CD4-positive, alpha-beta T cell treated with Interleukin-17A for 1 hour (primary cell): Measurements from ENCODE around the gene CAPN5.

Experiments used
- DNase-seq: peaks from one replicate; pipeline ENCODE4 v3.0.0-alpha.2; 2020

The CAPN5 gene

DNA sequence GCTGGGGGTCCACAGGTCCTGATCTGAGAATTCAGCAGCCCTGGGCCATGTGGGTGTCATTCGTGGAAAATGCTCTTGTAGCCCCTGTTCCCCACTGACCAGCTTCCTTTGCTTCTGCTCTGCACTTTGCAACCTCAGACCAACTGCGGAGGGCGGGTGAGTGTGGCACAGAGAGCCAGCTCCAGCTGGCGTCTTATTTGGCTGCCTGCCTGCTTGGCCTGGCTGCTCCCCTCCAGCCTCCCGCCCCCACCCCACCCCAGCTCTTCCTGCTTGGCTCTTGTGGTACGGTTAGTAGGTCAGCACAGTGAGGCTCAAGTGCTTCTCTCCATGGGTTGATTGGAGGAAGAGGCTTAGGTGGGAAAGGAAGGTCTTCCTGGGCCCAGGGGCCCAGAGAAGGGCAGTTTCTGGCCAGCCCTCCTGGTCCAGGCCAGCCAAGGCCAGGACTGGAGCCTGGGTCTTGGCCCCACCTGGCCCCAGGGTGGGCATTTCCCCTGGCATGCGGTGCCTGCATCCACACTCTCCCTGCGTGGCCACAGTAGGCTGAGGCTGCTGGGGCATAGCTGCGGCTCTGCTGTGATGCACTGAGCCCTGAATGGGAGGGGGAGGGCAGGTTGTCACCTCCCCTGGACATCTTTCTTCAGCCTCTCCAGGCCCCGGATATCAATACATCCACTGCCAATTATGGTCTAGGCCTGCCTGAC, 87.8 kb downstream of the CAPN5 start:
- DNase-seq: no peak

DNA sequence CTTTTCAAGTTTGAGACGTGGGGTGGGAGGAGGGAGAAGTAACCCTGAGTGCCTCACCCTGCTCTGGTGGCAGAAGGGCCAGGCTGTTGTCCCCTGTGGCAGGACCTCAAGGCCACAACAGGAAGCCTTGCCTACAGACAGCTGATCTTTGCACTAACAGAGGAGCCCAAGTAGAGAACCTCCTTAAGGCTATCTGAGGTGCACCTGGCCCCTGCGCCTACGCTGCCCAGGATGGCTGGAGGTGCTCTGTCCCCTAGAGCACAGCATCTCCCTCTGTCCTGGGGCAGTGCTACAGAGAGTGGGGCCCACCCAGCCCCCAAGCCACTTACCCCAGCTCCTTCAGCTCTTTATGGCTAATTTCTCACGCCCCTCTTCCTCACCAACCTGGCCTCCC, 88.3 kb downstream of the CAPN5 start:
- no peak for DNase-seq

DNA sequence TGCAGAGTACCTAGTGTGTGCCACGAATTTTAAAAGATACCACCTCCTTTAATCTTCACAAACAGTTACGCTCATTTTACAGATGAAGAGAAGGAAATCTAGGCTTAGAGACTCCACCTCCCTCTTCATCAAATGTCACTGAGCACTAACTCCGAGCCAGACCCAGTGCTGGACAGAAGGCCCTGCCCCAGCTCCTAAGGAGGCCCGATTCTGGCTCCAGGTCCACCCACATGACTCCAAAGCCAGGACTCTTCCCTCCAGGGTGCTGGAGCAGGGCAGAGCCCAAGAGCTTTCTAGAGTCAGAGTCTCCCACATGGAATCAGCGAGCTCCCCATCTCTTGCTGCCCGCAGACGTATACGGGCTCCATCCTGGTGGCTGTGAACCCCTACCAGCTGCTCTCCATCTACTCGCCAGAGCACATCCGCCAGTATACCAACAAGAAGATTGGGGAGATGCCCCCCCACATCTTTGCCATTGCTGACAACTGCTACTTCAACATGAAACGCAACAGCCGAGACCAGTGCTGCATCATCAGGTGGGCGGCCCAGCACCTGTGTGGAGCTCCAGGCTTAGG, 88.9 kb downstream of the CAPN5 start:
- no peak for DNase-seq

GRCh38 chr11:77156396-77157195, 89.8 kb downstream of the CAPN5 start:
- DNase-seq: no peak

DNA sequence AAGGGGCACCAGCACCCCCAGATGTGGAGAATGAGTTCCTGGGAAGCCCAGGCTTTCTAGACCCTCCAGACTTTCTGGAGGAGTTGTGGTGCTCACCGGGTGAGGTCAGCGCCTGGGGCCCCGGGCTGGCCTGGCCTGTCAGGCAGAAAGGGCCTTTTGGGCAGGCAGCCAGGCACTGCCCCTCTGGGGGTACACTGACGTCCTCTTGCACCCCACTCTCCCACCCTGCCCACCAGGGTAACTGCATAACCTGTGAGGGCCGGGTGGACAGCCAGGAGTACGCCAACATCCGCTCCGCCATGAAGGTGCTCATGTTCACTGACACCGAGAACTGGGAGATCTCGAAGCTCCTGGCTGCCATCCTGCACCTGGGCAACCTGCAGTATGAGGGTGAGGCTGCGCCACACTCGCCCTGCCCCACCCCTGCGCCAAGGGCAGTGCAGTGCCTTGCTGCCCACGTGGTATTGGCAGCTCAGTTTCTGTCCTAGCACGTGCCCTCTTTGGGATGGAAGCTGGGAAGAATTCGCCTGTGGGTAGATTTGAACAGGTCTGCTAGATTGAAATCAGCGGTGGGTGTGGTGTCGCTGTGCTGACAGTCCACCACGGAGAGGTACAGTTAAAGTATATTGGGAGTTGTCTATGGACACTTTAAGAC, 91.4 kb downstream of the CAPN5 start:
- DNase-seq: no peak

DNA sequence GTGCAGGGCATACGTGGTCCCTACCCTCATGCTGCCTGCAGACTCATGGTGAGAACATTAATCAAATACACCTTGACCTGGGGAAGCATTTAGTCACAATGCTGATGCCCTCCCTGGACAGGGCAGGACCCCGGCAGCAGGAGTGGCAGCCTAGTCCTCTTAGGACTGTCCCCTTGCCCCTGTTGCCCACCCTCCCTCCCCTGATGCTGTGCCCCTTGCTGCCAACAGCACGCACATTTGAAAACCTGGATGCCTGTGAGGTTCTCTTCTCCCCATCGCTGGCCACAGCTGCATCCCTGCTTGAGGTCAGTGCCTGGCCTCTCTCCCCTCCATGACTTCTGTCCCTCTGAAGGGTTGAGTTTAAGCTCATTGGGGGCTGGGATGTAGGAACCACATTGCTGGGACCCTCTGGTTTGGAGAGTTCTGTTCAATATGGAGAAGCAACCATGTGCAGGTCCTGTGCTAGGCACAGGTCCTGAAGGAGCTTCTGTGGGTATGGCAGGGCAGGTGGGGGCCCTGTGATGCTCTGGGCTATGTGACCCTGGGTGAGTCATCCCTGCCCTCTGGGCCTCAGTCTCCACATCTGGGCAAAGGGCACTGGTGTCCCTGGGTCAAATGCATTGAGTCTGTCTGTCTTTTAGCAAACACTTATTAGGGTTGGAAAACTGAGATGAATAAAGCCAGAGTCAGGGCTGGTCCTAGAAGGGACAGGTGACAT, 92.6 kb downstream of the CAPN5 start:
- DNase-seq: no peak

DNA sequence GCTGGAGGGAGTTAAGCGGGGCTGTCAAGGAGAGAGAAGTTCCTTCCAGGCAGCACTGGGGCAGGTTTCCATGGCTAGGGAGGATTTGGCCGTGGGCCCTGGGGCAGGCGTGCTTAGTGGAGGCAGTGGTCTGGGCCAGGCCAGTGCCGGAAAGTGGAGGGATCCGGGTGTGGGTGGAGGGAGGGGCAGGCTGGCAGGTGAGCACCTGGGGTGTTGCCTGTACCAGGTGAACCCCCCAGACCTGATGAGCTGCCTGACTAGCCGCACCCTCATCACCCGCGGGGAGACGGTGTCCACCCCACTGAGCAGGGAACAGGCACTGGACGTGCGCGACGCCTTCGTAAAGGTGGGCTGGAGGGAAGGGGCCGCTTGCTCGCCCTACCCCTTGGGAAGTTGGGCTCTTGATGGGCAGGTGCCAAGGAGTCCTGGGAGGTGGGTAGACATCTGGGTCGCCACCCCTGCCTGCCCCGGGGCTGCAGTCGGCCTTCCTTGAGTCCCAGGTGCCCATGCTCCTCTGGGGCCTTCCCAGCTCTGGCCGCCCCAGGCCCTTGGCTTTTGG, 93.2 kb downstream of the CAPN5 start:
- no peak for DNase-seq

DNA sequence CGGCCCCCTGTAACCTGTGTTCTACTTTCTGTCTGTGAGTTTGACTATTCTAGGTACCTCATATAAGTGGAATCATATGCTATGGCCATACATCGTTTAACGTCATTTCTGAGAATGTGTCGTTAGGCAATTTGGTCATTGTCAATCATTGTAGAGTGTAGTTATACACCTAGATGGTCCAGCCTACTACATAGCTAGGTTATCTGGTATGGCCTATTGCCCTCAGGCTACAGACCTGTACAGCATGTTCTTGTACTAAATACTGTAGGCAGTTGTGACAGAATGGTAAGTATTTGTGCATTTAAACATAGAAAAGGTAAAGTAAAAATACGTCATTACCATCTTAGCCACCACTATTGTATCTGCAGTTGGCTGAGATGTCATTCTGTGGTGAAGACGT, 96.5 kb downstream of the CAPN5 start:
- DNase-seq: no peak

GRCh38 chr11:77165066-77165465, 98.3 kb downstream of the CAPN5 start:
- DNase-seq: no peak

- no peak for DNase-seq
These were observed 99.2 kb downstream of the CAPN5 start for GRCh38 chr11:77166021-77166420.

GRCh38 chr11:77167111-77167626, 100.4 kb downstream of the CAPN5 start:
- DNase-seq: no peak

- no peak for DNase-seq
These were observed 101.0 kb downstream of the CAPN5 start for GRCh38 chr11:77167791-77168190.

DNA sequence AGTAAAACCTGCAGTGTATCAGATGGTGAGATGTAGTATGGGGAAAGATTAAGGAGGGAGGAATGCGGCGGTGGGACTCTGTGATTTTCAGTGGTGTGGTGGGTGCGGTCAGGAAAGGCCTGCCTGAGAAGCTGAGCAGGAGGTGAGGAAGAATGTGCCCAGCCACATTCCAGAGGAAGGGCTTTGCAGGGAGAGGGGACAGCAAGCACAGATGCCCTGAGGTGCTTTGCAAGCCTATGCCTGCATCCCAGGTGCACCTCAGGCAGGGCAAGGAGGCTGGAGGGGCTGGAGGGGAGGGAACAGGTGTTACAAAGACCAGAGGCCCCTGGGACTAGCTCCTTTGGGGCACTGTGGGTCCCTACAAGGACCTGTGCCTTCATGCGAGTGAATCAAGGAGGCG, 103.3 kb downstream of the CAPN5 start:
- DNase-seq: no peak

DNA sequence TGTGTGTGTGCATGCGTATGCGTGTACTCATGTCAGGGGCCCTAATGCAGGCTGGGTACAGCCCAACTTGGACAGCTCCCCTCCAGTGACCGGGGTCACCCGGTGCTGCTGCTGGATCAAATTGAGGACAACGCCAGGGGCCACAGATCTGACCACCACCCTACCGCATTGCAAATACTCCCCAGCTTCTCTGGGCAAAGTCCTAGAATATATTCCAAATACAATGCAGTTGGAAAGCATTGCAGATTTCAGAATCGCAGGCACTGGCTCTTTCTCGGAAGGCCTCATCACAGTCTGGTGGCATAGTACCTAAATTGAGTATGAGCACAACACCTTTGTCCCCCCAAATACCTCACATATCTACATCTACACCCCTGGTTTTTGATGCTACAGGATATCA, 104.5 kb downstream of the CAPN5 start:
- no peak for DNase-seq

- DNase-seq: no peak
These were observed 105.3 kb downstream of the CAPN5 start for GRCh38 chr11:77171885-77172665.

GRCh38 chr11:77172666-77172982, 105.9 kb downstream of the CAPN5 start:
- no peak for DNase-seq

GRCh38 chr11:77173494-77173893, 106.7 kb downstream of the CAPN5 start:
- DNase-seq: no peak

- no peak for DNase-seq
These were observed 107.8 kb downstream of the CAPN5 start for GRCh38 chr11:77174559-77174958.

GRCh38 chr11:77175021-77175842, 108.5 kb downstream of the CAPN5 start:
- no peak for DNase-seq
